GM12878 (cell line): Measurements from ENCODE around the gene TSLP. TPM values are rescaled to one million over a fixed set of nuclear protein-coding genes. Genes with fewer than 3 reads are reported as not detected.

Experiments
- ATAC-seq: fragments of 200-7000 bp; cut with Tn5 transposase; 3 replicates; pipeline ENCODE4 v1.9.1; 2020; ENCODE audit warnings: mild to moderate bottlenecking, moderate library complexity
- BruUV-seq: library from RNA; stranded (reverse); fragments of 400-500 nt; replicated peaks from 2 replicates; lab custom pipeline; 2021; lab: Mats Ljungman, UMichigan
- CTCF ChIA-PET: fragments of 300-600 bp; sonication (Branson Sonifier 250); formaldehyde crosslinking; extraction: SDS; loops from one replicate; lab custom pipeline; 2021; ENCODE audit warnings: inconsistent platforms; lab: Yijun Ruan, JAX
- POLR2A ChIA-PET: fragments of 350-600 bp; formaldehyde crosslinking; extraction: SDS; loops from one replicate; lab custom pipeline; 2021; ENCODE audit warnings: inconsistent platforms; lab: Charles Lee
- RAD21 ChIA-PET: fragments of 300-600 bp; sonication (Branson Sonifier 250); formaldehyde crosslinking; loops from one replicate; lab custom pipeline; 2023; ENCODE audit warnings: antibody characterized with exemption; ENCODE audit not compliant: unreplicated experiment; lab: Charles Lee
- SMC1A ChIA-PET: fragments of 300-600 bp; sonication (Branson Sonifier 250); formaldehyde crosslinking; loops from one replicate; lab custom pipeline; 2023; ENCODE audit not compliant: unreplicated experiment, uncharacterized antibody; lab: Charles Lee
- DNase-seq: peaks from one replicate; pipeline ENCODE4 v3.0.0-alpha.2; 2011; ENCODE audit warnings: low read depth, low spot score
- FAIRE-seq: peaks from 3 replicates; lab custom pipeline; 2011; peaks lifted over from hg19 to GRCh38; lab: Jason Lieb, UNC
- H2AFZ ChIP-seq: 2 replicates; pipeline ENCODE4 v1.6.0; 2011; ENCODE audit warnings: low read depth, low read length, control low read depth; ENCODE audit not compliant: control insufficient read depth
- H3K27ac ChIP-seq: 2 replicates; pipeline ENCODE4 v1.5.1; 2011; ENCODE audit warnings: control low read depth; ENCODE audit not compliant: control insufficient read depth, insufficient read depth
- H3K27me3 ChIP-seq, 2 experiments: replicated peaks in 1 of 2; 2 replicates each; pipeline versions ENCODE4 v1.6.0 to v1.6.1; 2011; ENCODE audit warnings: low read length in 1 of 2; ENCODE audit not compliant: control insufficient read depth in 2 of 2, insufficient read depth in 2 of 2
- H3K36me3 ChIP-seq, 2 experiments: 2 replicates each; pipeline ENCODE4 v1.5.1; 2011; ENCODE audit warnings: low read length in 1 of 2; ENCODE audit not compliant: control insufficient read depth in 2 of 2, insufficient read depth in 2 of 2
- H3K4me1 ChIP-seq: 2 replicates; pipeline ENCODE4 v1.6.1; 2011; ENCODE audit warnings: mild to moderate bottlenecking, low read length, moderate library complexity, mixed read lengths; ENCODE audit not compliant: control insufficient read depth, insufficient read depth
- H3K4me2 ChIP-seq: 2 replicates; pipeline ENCODE4 v1.6.0; 2011; ENCODE audit warnings: control low read depth; ENCODE audit not compliant: control insufficient read depth, insufficient read depth
- H3K4me3 ChIP-seq: fragments of 200-600 bp; sonication (generic); 2 replicates; pipeline ENCODE4 v1.5.1; 2016
- H3K79me2 ChIP-seq: 2 replicates; pipeline ENCODE4 v1.6.0; 2011; ENCODE audit warnings: low read length; ENCODE audit not compliant: control insufficient read depth, insufficient read depth
- H3K9ac ChIP-seq: 2 replicates; pipeline ENCODE4 v1.8.0; 2011; ENCODE audit warnings: low read length, control low read depth, mixed read lengths; ENCODE audit not compliant: control insufficient read depth, insufficient read depth
- H3K9me3 ChIP-seq: replicated peaks from 3 replicates; pipeline ENCODE4 v1.5.1; 2011; ENCODE audit warnings: mild to moderate bottlenecking, low read length; ENCODE audit not compliant: control insufficient read depth, insufficient read depth
- H4K20me1 ChIP-seq: 2 replicates; pipeline ENCODE4 v1.6.0; 2011; ENCODE audit not compliant: control insufficient read depth, insufficient read depth
- BMI1 ChIP-seq: fragments of 450-650 bp; IDR thresholded peaks from 2 replicates; pipeline ENCODE4 v1.6.1; 2016; ENCODE audit warnings: mild to moderate bottlenecking, moderate library complexity, borderline replicate concordance
- BRCA1 ChIP-seq: IDR thresholded peaks from 2 replicates; pipeline ENCODE4 v1.6.1; 2011; ENCODE audit warnings: low read depth, low read length, improper control_type of control experiment
- IKZF1 ChIP-seq: fragments of 450-650 bp; conservative IDR thresholded peaks from 2 replicates; pipeline ENCODE4 v1.6.1; 2017; ENCODE audit warnings: antibody characterized with exemption, mild to moderate bottlenecking
- JUND ChIP-seq: IDR thresholded peaks from 2 replicates; pipeline ENCODE4 v1.6.1; 2012; ENCODE audit warnings: low read depth, mild to moderate bottlenecking, low read length, improper control_type of control experiment, moderate library complexity
- MYC ChIP-seq: IDR thresholded peaks from 2 replicates; pipeline ENCODE4 v1.6.1; 2011; ENCODE audit warnings: mild to moderate bottlenecking, low read length, moderate library complexity, inconsistent platforms; ENCODE audit not compliant: insufficient read depth, insufficient replicate concordance, insufficient read length, severe bottlenecking
- NFIC ChIP-seq: IDR thresholded peaks from 2 replicates; pipeline ENCODE4 v1.6.1; 2012; ENCODE audit warnings: low read depth, mild to moderate bottlenecking, inconsistent platforms, low read length, moderate library complexity
- NR2F1 ChIP-seq: fragments of 450-650 bp; conservative IDR thresholded peaks from 2 replicates; pipeline ENCODE4 v1.6.1; 2017; ENCODE audit warnings: mild to moderate bottlenecking
- RFX5 ChIP-seq: IDR thresholded peaks from 2 replicates; pipeline ENCODE4 v1.6.1; 2011; ENCODE audit warnings: low read depth, low read length, improper control_type of control experiment
- SMAD5 ChIP-seq: IDR thresholded peaks from 2 replicates; pipeline ENCODE4 v1.6.1; 2016; ENCODE audit warnings: antibody characterized with exemption, low read depth
- TBL1XR1 ChIP-seq: IDR thresholded peaks from 2 replicates; pipeline ENCODE4 v1.6.1; 2012; ENCODE audit warnings: low read depth, low read length, improper control_type of control experiment
- YBX1 ChIP-seq: fragments of 450-650 bp; IDR thresholded peaks from 2 replicates; pipeline ENCODE4 v1.6.1; 2016; ENCODE audit warnings: antibody characterized with exemption
- ZNF207 ChIP-seq: fragments of 450-650 bp; IDR thresholded peaks from 2 replicates; pipeline ENCODE4 v1.6.1; 2014; ENCODE audit warnings: antibody characterized with exemption, mild to moderate bottlenecking, borderline replicate concordance
- in situ Hi-C: fragments of 300-500 bp; cut with MboI; formaldehyde crosslinking; loops from 9 replicates; pipeline ENCODE4 v1.14.3; 2018; ENCODE audit warnings: mixed read lengths
- intact Hi-C: fragments of 100-400 bp; cut with micrococcal nuclease; formaldehyde crosslinking; loops from one replicate; pipeline ENCODE4 v1.14.2; 2022; ENCODE audit not compliant: unreplicated experiment
- polyA plus RNA-seq, 11 experiments: library from polyadenylated mRNA; depleted of rRNA in 4 of 11; unstranded in 6 of 11; stranded (reverse) in 5 of 11; fragments of >200 nt; fragmentation: Nextera tagmentation in 4 of 11; fragmentation: Illumina TruSeq in 1 of 11; extraction: Ambion mirVana in 4 of 11; extraction: Trizol in 1 of 11; gene quantifications; 1 replicate in 1 of 11; 2 replicates in 10 of 11; pipeline versions ENCODE4 v1.2.1 to v1.2.3, GENCODE V29; 2011 to 2016; ENCODE audit warnings: inconsistent platforms in 2 of 11, missing spikeins in 2 of 11, low read depth in 1 of 11
- total RNA-seq, 4 experiments: library from RNA; depleted of rRNA in 3 of 4; stranded (reverse); fragments of >200 nt in 3 of 4; fragmentation: Illumina TruSeq in 1 of 4; extraction: Trizol in 1 of 4; gene quantifications; 2 replicates each; pipeline versions ENCODE4 v1.2.1 to v1.2.3, GENCODE V29; 2013 to 2021
- TF ChIP-seq, protein P1 (sequence below): fragments of 450-650 bp; IDR thresholded peaks from 2 replicates; pipeline ENCODE4 v1.6.1; 2017; ENCODE audit warnings: low read depth, mild to moderate bottlenecking, moderate library complexity
- TF ChIP-seq, protein P2 (sequence below): fragments of 450-650 bp; IDR thresholded peaks from 2 replicates; pipeline ENCODE4 v1.6.1; 2017; ENCODE audit warnings: mild to moderate bottlenecking, low read depth, inconsistent platforms; ENCODE audit not compliant: poor library complexity, severe bottlenecking

The TSLP gene
- total and polyA plus RNA-seq, 10 of the 15 experiments (the other 5 are each of a cell fraction or from before 2014, with no cell fraction given), result 0.05 to 0.32 TPM; not detected in 8

DNA sequence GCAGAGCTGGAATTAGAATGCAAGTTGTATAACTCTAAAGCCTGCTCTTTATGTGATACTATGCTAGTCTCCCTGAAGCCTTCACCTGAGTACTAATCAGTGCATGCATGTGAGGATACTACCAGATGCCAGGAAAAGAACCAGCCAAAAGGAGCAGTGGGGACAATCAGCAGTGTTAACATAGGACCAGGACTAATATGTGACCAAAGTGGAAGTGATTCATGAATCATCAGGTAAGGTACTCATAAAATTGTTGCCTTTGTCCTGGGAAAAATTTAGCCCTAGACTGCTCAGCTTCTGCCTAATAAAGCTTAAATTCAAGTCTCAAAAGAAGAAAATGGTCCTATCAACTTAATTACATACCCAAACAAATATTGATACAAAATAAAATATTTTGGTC lies 13.4 kb upstream of the TSLP start:
- Histone ChIP-seq H3K79me2 (no peaks in the 10 kb centered on the region), H3K4me2 (no peak overlapping the region), H3K27ac (no peak overlapping the region), H3K36me3 (no peaks in the 10 kb centered on the region), H2AFZ (no peak overlapping the region), H4K20me1 (no peaks in the 10 kb centered on the region), H3K9me3 (no peaks in the 10 kb centered on the region), H3K27me3 (no peaks in the 10 kb centered on the region; a peak in 1 of 4 replicates), H3K9ac (no peak overlapping the region), H3K4me1 (no peaks in the 10 kb centered on the region), H3K4me3 (no peak overlapping the region)
- ATAC-seq (no peak), FAIRE-seq (no peak), DNase-seq (no peak)
- TF ChIP-seq NFIC (no peak), IKZF1 (no peak), BMI1 (no peak), TBL1XR1 (no peak), RFX5 (no peak), MYC (no peak), NR2F1 (no peak), JUND (no peak), BRCA1 (no peak), ZNF207 (no peak), YBX1 (no peak), SMAD5 (no peak)
- TF ChIP-seq, protein P1, sequence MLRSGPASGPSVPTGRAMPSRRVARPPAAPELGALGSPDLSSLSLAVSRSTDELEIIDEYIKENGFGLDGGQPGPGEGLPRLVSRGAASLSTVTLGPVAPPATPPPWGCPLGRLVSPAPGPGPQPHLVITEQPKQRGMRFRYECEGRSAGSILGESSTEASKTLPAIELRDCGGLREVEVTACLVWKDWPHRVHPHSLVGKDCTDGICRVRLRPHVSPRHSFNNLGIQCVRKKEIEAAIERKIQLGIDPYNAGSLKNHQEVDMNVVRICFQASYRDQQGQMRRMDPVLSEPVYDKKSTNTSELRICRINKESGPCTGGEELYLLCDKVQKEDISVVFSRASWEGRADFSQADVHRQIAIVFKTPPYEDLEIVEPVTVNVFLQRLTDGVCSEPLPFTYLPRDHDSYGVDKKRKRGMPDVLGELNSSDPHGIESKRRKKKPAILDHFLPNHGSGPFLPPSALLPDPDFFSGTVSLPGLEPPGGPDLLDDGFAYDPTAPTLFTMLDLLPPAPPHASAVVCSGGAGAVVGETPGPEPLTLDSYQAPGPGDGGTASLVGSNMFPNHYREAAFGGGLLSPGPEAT, result no peak
- TF ChIP-seq, protein P2, sequence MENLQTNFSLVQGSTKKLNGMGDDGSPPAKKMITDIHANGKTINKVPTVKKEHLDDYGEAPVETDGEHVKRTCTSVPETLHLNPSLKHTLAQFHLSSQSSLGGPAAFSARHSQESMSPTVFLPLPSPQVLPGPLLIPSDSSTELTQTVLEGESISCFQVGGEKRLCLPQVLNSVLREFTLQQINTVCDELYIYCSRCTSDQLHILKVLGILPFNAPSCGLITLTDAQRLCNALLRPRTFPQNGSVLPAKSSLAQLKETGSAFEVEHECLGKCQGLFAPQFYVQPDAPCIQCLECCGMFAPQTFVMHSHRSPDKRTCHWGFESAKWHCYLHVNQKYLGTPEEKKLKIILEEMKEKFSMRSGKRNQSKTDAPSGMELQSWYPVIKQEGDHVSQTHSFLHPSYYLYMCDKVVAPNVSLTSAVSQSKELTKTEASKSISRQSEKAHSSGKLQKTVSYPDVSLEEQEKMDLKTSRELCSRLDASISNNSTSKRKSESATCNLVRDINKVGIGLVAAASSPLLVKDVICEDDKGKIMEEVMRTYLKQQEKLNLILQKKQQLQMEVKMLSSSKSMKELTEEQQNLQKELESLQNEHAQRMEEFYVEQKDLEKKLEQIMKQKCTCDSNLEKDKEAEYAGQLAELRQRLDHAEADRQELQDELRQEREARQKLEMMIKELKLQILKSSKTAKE, result no peak
- intact Hi-C loops, result no loop called here
- no TSS peak for BruUV-seq
- ChIA-PET POLR2A (no interaction called here), SMC1A (no interaction called here), RAD21 (no interaction called here), CTCF (no interaction called here)
- in situ Hi-C loops, result no loop called here
